Amniotic epithelial cell (primary cell): ENCODE measurements around the gene RTL10.
"Not testable (repeated sequence)": the region's sequence is repeated elsewhere in the genome, so short reads cannot be mapped to it uniquely, and the experiment has no call there.

Experiments
- DNase-seq: peaks from one replicate; pipeline ENCODE4 v3.0.0-alpha.2; 2010; ENCODE audit warnings: low read depth

The RTL10 gene

GRCh38 chr22:19888131-19888746, 33.6 kb upstream of the RTL10 start:
- no peak for DNase-seq

GRCh38 chr22:19887256-19887985, 32.7 kb upstream of the RTL10 start:
- no peak for DNase-seq

GRCh38 chr22:19886605-19887255, 32.1 kb upstream of the RTL10 start:
- DNase-seq = peak; percentile 64

GRCh38 chr22:19885841-19886592, 31.3 kb upstream of the RTL10 start:
- no peak for DNase-seq

GRCh38 chr22:19884954-19885751, 30.5 kb upstream of the RTL10 start:
- DNase-seq = no peak

- DNase-seq = no peak
Observed at GRCh38 chr22:19884161-19884953, 29.7 kb upstream of the RTL10 start.

GRCh38 chr22:19883446-19883845, 28.8 kb upstream of the RTL10 start:
- DNase-seq = not testable (repeated sequence)

- DNase-seq = no peak
Observed at GRCh38 chr22:19882446-19883381, 28.0 kb upstream of the RTL10 start.

GRCh38 chr22:19880786-19881569, 26.3 kb upstream of the RTL10 start:
- DNase-seq = peak; percentile 93

GRCh38 chr22:19879992-19880785, 25.5 kb upstream of the RTL10 start:
- DNase-seq = no peak

GRCh38 chr22:19879643-19879991, 24.9 kb upstream of the RTL10 start:
- DNase-seq = no peak

GRCh38 chr22:19879246-19879570, 24.5 kb upstream of the RTL10 start:
- DNase-seq = no peak

GRCh38 chr22:19878461-19879245, 24.0 kb upstream of the RTL10 start:
- no peak for DNase-seq

- peak; percentile 75 for DNase-seq
Observed at GRCh38 chr22:19877626-19878339, 23.1 kb upstream of the RTL10 start.

GRCh38 chr22:19876941-19877625, 22.4 kb upstream of the RTL10 start:
- DNase-seq = no peak

- DNase-seq = peak; percentile 25
Observed at GRCh38 chr22:19876314-19876940, 21.8 kb upstream of the RTL10 start.
